Uterus (tissue), 2 donors: ENCODE results near the gene TCEA2.

ENCODE experiments used
- POLR2A ChIP-seq, 2 donors: fragments of 450-650 bp; IDR thresholded peaks; one replicate each; pipeline ENCODE4 v1.6.1; 2016; ENCODE audit warnings: antibody characterized with exemption in 2 of 2, mild to moderate bottlenecking in 1 of 2, moderate library complexity in 1 of 2
- TF ChIP-seq, protein P1 (sequence below), 4 experiments: fragments of 200-600 bp in 2 of 4; fragments of 450-650 bp in 2 of 4; sonication (generic) in 2 of 4; IDR thresholded peaks; one replicate each; pipeline ENCODE4 v1.5.1; 2016 to 2019; ENCODE audit warnings: antibody characterized with exemption in 4 of 4, mild to moderate bottlenecking in 2 of 4, moderate library complexity in 1 of 4

DNA sequence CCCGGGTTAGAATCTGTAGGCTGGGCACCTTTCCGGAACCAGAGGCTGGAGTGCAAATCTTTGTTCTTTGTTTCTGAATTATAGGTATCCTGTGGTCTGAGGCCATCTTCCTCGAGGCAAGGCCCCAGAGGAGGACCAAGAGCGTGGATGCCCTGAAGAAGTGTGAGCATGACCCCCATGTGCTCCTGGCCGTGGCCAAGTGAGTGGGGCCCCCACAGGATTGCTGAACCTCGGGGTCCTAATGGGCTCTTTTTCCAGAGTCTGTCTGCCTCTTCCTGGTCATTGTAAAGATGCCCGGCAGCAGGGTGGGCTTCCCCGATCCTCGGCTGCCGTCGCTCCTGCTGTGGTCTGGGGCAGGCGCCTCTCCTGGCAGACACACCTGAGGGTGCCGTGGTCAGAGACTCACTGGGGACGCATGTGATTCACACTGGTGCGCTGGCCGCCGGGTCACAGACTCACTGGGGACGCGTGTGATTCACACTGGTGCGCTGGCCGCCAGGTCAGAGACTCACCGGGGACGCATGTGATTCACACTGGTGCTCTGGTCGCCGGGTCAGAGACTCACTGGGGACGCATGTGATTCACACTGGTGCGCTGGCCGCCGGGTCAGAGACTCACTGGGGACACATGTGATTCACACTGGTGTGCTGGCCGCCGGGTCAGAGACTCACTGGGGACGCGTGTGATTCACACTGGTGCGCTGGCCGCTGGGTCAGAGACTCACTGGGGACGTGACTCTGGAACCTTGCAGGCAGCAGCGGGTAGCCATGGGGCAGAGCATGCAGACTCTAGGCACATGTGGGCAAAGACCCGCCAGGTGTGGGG lies 33.5 kb upstream of the TCEA2 start:
- TF ChIP-seq POLR2A (IDR thresholded peaks at IDR 0.05), result no peak
- TF ChIP-seq, protein P1, sequence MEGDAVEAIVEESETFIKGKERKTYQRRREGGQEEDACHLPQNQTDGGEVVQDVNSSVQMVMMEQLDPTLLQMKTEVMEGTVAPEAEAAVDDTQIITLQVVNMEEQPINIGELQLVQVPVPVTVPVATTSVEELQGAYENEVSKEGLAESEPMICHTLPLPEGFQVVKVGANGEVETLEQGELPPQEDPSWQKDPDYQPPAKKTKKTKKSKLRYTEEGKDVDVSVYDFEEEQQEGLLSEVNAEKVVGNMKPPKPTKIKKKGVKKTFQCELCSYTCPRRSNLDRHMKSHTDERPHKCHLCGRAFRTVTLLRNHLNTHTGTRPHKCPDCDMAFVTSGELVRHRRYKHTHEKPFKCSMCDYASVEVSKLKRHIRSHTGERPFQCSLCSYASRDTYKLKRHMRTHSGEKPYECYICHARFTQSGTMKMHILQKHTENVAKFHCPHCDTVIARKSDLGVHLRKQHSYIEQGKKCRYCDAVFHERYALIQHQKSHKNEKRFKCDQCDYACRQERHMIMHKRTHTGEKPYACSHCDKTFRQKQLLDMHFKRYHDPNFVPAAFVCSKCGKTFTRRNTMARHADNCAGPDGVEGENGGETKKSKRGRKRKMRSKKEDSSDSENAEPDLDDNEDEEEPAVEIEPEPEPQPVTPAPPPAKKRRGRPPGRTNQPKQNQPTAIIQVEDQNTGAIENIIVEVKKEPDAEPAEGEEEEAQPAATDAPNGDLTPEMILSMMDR (IDR thresholded peaks at IDR 0.05), result no peak
